Esophagus squamous epithelium (tissue), 4 donors: ENCODE data around the gene SLC22A15.

Experiments used
- CTCF ChIP-seq, 6 experiments: fragments of 450-650 bp in 4 of 6; fragments of 200-600 bp in 2 of 6; sonication (generic) in 2 of 6; IDR thresholded peaks; one replicate each; pipeline ENCODE4 v1.5.1; 2016 to 2019; ENCODE audit warnings: antibody characterized with exemption in 6 of 6, mild to moderate bottlenecking in 4 of 6, moderate library complexity in 4 of 6
- POLR2A ChIP-seq, 4 donors: fragments of 450-650 bp; IDR thresholded peaks; one replicate each; pipeline ENCODE4 v1.6.1; 2017; ENCODE audit warnings: antibody characterized with exemption in 4 of 4, mild to moderate bottlenecking in 4 of 4, moderate library complexity in 3 of 4

DNA sequence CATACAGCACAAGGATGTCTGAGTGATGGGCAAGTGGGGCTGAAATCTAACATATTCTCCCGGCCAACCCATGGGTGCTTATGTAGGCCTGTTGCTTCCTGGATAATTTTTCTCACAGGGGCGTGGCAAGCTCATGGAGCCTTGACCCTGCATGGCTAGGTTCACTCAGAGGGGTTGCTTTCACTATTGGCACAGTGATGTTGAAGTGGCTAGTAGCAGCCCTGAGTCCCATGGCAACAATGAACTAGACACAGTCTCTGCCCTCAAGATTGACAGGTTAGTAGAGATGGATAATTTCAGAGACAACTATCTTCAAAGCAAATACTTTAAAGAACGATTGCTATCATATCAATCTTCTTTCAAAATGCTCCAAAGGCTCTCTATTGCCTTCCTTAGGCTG, 128.4 kb downstream of the SLC22A15 start:
- TF ChIP-seq CTCF (IDR thresholded peaks at IDR 0.05), result no peak
- no peak for TF ChIP-seq POLR2A (IDR thresholded peaks at IDR 0.05)
